H9 (cell line): ENCODE measurements around the gene ZNF747. TPM values are rescaled to one million over a fixed set of nuclear protein-coding genes. Genes with fewer than 3 reads are reported as not detected.

Experiments
- DNase-seq: peaks from one replicate; pipeline ENCODE4 v3.0.0-alpha.2; 2017
- H2AFZ ChIP-seq: one replicate; pipeline ENCODE4 v1.6.1; 2013; ENCODE audit warnings: mild to moderate bottlenecking, low read length, control low read depth, moderate library complexity
- H2AK5ac ChIP-seq: 2 replicates; pipeline ENCODE4 v1.6.1; 2013; ENCODE audit warnings: low read length, control low read depth, mixed read lengths; ENCODE audit not compliant: insufficient read length
- H2BK120ac ChIP-seq: one replicate; pipeline ENCODE4 v1.6.1; 2013; ENCODE audit warnings: low read depth, mild to moderate bottlenecking, low read length, control low read depth, inconsistent platforms; ENCODE audit not compliant: poor library complexity, severe bottlenecking
- H2BK12ac ChIP-seq: 2 replicates; pipeline ENCODE4 v1.6.1; 2013; ENCODE audit warnings: low read length, control low read depth, mixed read lengths, low read depth; ENCODE audit not compliant: insufficient read length
- H2BK15ac ChIP-seq: 2 replicates; pipeline ENCODE4 v1.6.1; 2013; ENCODE audit warnings: low read depth, low read length, control low read depth
- H2BK20ac ChIP-seq: one replicate; pipeline ENCODE4 v1.6.1; 2013; ENCODE audit warnings: low read depth, mild to moderate bottlenecking, low read length, control low read depth, inconsistent platforms; ENCODE audit not compliant: poor library complexity, severe bottlenecking
- H2BK5ac ChIP-seq: 2 replicates; pipeline ENCODE4 v1.6.1; 2013; ENCODE audit warnings: low read length, control low read depth, mixed read lengths; ENCODE audit not compliant: insufficient read length
- H3K14ac ChIP-seq: 2 replicates; pipeline ENCODE4 v1.6.1; 2013; ENCODE audit warnings: low read length, control low read depth; ENCODE audit not compliant: insufficient read depth
- H3K18ac ChIP-seq: 2 replicates; pipeline ENCODE4 v1.6.1; 2013; ENCODE audit warnings: low read depth, mild to moderate bottlenecking, mixed read lengths, low read length, control low read depth; ENCODE audit not compliant: insufficient read length
- H3K23ac ChIP-seq: 2 replicates; pipeline ENCODE4 v1.6.1; 2013; ENCODE audit warnings: low read length, control low read depth, mixed read lengths, low read depth; ENCODE audit not compliant: insufficient read length
- H3K23me2 ChIP-seq: 2 replicates; pipeline ENCODE4 v1.6.1; 2013; ENCODE audit warnings: low read depth, mild to moderate bottlenecking, mixed read lengths, low read length, control low read depth; ENCODE audit not compliant: insufficient read length, poor library complexity, severe bottlenecking
- H3K27ac ChIP-seq: 2 replicates; pipeline ENCODE4 v1.5.1; 2013; ENCODE audit warnings: low read length, control low read depth, mixed read lengths, low read depth; ENCODE audit not compliant: insufficient read length
- H3K27me3 ChIP-seq: 2 replicates; pipeline ENCODE4 v1.6.1; 2013; ENCODE audit warnings: low read length, control low read depth, inconsistent platforms; ENCODE audit not compliant: insufficient read depth
- H3K4ac ChIP-seq: 2 replicates; pipeline ENCODE4 v1.6.1; 2013; ENCODE audit warnings: low read depth, mild to moderate bottlenecking, control low read depth, inconsistent platforms, low read length, moderate library complexity
- H3K4me1 ChIP-seq: 2 replicates; pipeline ENCODE4 v1.6.1; 2013; ENCODE audit warnings: low read length, control low read depth, inconsistent platforms; ENCODE audit not compliant: insufficient read depth
- H3K4me2 ChIP-seq: 2 replicates; pipeline ENCODE4 v1.6.1; 2013; ENCODE audit warnings: low read length, control low read depth, mixed read lengths; ENCODE audit not compliant: insufficient read length, insufficient read depth
- H3K56ac ChIP-seq: 2 replicates; pipeline ENCODE4 v1.6.1; 2013; ENCODE audit warnings: low read depth, mild to moderate bottlenecking, mixed read lengths, low read length, control low read depth; ENCODE audit not compliant: insufficient read length
- H3K79me1 ChIP-seq: 2 replicates; pipeline ENCODE4 v1.6.1; 2013; ENCODE audit warnings: low read depth, mild to moderate bottlenecking, moderate library complexity, low read length, control low read depth, inconsistent platforms; ENCODE audit not compliant: insufficient read depth, poor library complexity, severe bottlenecking
- H3K79me2 ChIP-seq: 2 replicates; pipeline ENCODE4 v1.6.1; 2013; ENCODE audit warnings: low read length, control low read depth, inconsistent platforms; ENCODE audit not compliant: insufficient read depth
- H3K9ac ChIP-seq: 2 replicates; pipeline ENCODE4 v1.6.1; 2013; ENCODE audit warnings: low read length, control low read depth, mixed read lengths; ENCODE audit not compliant: insufficient read length; ENCODE audit errors: extremely low read depth
- H3K9me3 ChIP-seq: one replicate; pipeline ENCODE4 v1.6.1; 2013; ENCODE audit warnings: low read depth, low read length, inconsistent platforms; ENCODE audit not compliant: control insufficient read depth
- H3T11ph ChIP-seq: one replicate; pipeline ENCODE4 v1.6.1; 2013; ENCODE audit warnings: mild to moderate bottlenecking, low read length, control low read depth, inconsistent platforms
- H4K20me1 ChIP-seq: one replicate; pipeline ENCODE4 v1.6.1; 2013; ENCODE audit not compliant: control insufficient read depth, insufficient read length, insufficient read depth
- H4K5ac ChIP-seq: 2 replicates; pipeline ENCODE4 v1.6.1; 2013; ENCODE audit warnings: low read depth, mild to moderate bottlenecking, mixed read lengths, low read length, control low read depth; ENCODE audit not compliant: insufficient read length
- H4K8ac ChIP-seq: replicated peaks from 2 replicates; pipeline ENCODE4 v1.6.1; 2013; ENCODE audit warnings: low read length, control low read depth, mixed read lengths, low read depth; ENCODE audit not compliant: insufficient read length
- H4K91ac ChIP-seq: 2 replicates; pipeline ENCODE4 v1.6.1; 2013; ENCODE audit warnings: low read depth, mild to moderate bottlenecking, moderate library complexity, mixed read lengths, low read length, control low read depth; ENCODE audit not compliant: insufficient read length
- H3K27ac Mint-ChIP-seq, 3 experiments: 2 replicates in 2 of 3; 3 replicates in 1 of 3; pipeline ENCODE4 v1.8.0; 2020 to 2021; ENCODE audit warnings: mixed read lengths in 3 of 3, mild to moderate bottlenecking in 1 of 3, moderate library complexity in 1 of 3
- H3K27me3 Mint-ChIP-seq: 2 replicates; pipeline ENCODE4 v1.8.0; 2021; ENCODE audit warnings: low read depth, mild to moderate bottlenecking, moderate library complexity, mixed read lengths
- H3K36me3 Mint-ChIP-seq, 3 experiments: 2 replicates in 2 of 3; 3 replicates in 1 of 3; pipeline ENCODE4 v1.8.0; 2020 to 2021; ENCODE audit warnings: low read depth in 3 of 3, mixed read lengths in 3 of 3; ENCODE audit not compliant: insufficient read depth in 1 of 3
- H3K4me1 Mint-ChIP-seq, 2 experiments: 2 replicates each; pipeline ENCODE4 v1.8.0; 2020; ENCODE audit warnings: mixed read lengths in 2 of 2
- H3K4me3 Mint-ChIP-seq, 2 experiments: 2 replicates in 1 of 2; 3 replicates in 1 of 2; pipeline ENCODE4 v1.8.0; 2020 to 2021; ENCODE audit warnings: mild to moderate bottlenecking in 2 of 2, mixed read lengths in 2 of 2, moderate library complexity in 1 of 2
- H3K9me3 Mint-ChIP-seq, 2 experiments: 2 replicates in 1 of 2; 3 replicates in 1 of 2; pipeline ENCODE4 v1.8.0; 2020; ENCODE audit warnings: mild to moderate bottlenecking in 2 of 2, mixed read lengths in 2 of 2, moderate library complexity in 1 of 2
- CTCF ChIP-seq: fragments of 200-600 bp; sonication (generic); conservative IDR thresholded peaks from 3 replicates; pipeline ENCODE4 v1.8.0; 2021; ENCODE audit warnings: antibody characterized with exemption, mild to moderate bottlenecking
- WGBS: extraction: QIAGEN DNeasy Blood & Tissue Kit; methylation state at CpG from one replicate; pipeline ENCODE4 v1.1.7; 2013; ENCODE audit warnings: missing lambda C conversion rate, low lambda C conversion rate, mixed read lengths; ENCODE audit not compliant: insufficient read length; ENCODE audit errors: extremely low coverage; 5-methylcytosine and 5-hydroxymethylcytosine counted together
- total RNA-seq: library from RNA; stranded (reverse); gene quantifications from 2 replicates; pipeline ENCODE4 v1.2.1, GENCODE V29; 2021

ZNF747 gene
- total RNA-seq, 1 experiment from 2014 or later = 18.4 TPM

DNA sequence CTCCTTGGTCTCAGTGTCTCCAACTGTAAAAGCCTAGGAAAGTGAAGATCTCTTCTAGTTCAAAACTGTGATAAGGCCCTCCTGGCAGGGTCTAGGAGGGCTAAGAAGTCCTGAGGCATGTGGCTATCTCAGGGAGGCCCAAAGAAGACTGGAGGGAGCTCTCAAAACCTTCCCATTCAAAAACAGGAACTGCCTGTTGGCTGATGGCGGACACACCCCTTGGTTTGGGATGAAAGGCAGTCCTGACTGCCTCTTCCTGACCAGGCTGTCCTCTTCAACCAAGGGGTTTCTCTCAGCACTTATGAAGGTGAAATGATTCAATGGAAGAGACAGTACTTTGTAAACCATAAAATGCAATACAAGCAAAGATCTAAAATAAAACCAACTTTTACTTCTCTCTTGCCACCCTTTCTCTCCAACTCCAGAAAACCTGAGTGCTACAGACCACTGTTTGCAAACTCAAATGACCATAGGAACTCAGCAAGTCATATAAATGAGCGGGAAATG is 18.8 kb upstream of the ZNF747 start:
- WGBS = no CpG with 5 or more reads among the region's 2 CpGs
- no peak overlapping the region for H4K8ac ChIP-seq
- no peaks in the 10 kb centered on the region for H3K27me3 Mint-ChIP-seq

More for the DNA sequence above, 18.8 kb upstream of the ZNF747 start:
- H3K27me3 ChIP-seq = no peaks in the 10 kb centered on the region
- H2BK5ac ChIP-seq = no peak overlapping the region
- no peak overlapping the region for H2BK20ac ChIP-seq
- H3T11ph ChIP-seq = no peak overlapping the region
- no peak overlapping the region for H4K91ac ChIP-seq
- no peak overlapping the region for H2BK120ac ChIP-seq
- no peak overlapping the region for H2AFZ ChIP-seq
- Mint-ChIP-seq H3K4me1 (peaks cover 17 to 25% of the 10 kb centered on the region in 2 experiments), H3K27ac (peak overlapping the region in 1 of 3 experiments; percentile 55; a peak in 2 of 7 replicates), H3K9me3 (peaks cover 0 to 2% of the 10 kb centered on the region in 2 experiments; a peak in 1 of 5 replicates), H3K4me3 (no peak overlapping the region), H3K36me3 (peaks cover 5 to 32% (median 28%) of the 10 kb centered on the region in 3 experiments)
- H3K23ac ChIP-seq = no peak overlapping the region
- H4K5ac ChIP-seq = no peak overlapping the region
- H3K4me2 ChIP-seq = no peak overlapping the region
- no peak overlapping the region for H2BK15ac ChIP-seq
- no peak overlapping the region for H3K9ac ChIP-seq
- H3K27ac ChIP-seq = no peak overlapping the region
- peaks cover 4% of the 10 kb centered on the region for H3K23me2 ChIP-seq
- no peak overlapping the region for H3K18ac ChIP-seq
- no peaks in the 10 kb centered on the region for H3K79me2 ChIP-seq
- no peak overlapping the region for H2BK12ac ChIP-seq
- H3K79me1 ChIP-seq = no peaks in the 10 kb centered on the region
- TF ChIP-seq CTCF = no peak
- no peak for DNase-seq
- H4K20me1 ChIP-seq = no peaks in the 10 kb centered on the region
- no peaks in the 10 kb centered on the region for H3K9me3 ChIP-seq
- H3K4me1 ChIP-seq = peaks cover 2% of the 10 kb centered on the region; the same call in 1 of the 2 replicates
- no peak overlapping the region for H3K4ac ChIP-seq
- H3K56ac ChIP-seq = no peak overlapping the region
- H3K14ac ChIP-seq = no peak overlapping the region
- H2AK5ac ChIP-seq = no peak overlapping the region
